Body of pancreas (tissue), 4 donors: ENCODE results near the gene PER2.

Source experiments
- POLR2A ChIP-seq, 3 donors: fragments of 450-650 bp; IDR thresholded peaks; one replicate each; pipeline ENCODE4 v1.6.1; 2016; ENCODE audit warnings: antibody characterized with exemption in 3 of 3, mild to moderate bottlenecking in 2 of 3
- TF ChIP-seq, protein P1 (sequence below), 7 experiments: fragments of 450-650 bp in 4 of 7; fragments of 200-600 bp in 3 of 7; sonication (generic) in 3 of 7; IDR thresholded peaks; one replicate each; pipeline ENCODE4 v1.5.1; 2016 to 2019; ENCODE audit warnings: antibody characterized with exemption in 7 of 7

DNA sequence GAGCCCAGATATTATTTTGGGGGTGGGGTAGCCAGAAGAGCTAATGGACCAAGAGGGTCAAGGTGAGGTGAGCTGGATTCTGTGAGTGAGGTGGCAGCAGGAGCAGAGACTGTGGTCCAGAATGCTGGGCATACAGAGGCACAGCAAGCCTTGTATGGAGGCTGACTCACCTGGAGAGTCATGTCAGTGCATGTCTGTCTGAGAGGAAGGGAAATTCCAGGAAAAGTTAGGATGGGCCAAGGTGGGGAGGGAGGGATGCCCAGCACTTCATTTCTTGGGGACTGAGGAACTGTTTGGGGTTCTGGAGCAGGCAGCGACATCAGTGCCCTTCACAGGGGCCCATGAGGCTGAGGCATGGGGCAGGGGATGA, 21.1 kb downstream of the PER2 start:
- TF ChIP-seq, protein P1, sequence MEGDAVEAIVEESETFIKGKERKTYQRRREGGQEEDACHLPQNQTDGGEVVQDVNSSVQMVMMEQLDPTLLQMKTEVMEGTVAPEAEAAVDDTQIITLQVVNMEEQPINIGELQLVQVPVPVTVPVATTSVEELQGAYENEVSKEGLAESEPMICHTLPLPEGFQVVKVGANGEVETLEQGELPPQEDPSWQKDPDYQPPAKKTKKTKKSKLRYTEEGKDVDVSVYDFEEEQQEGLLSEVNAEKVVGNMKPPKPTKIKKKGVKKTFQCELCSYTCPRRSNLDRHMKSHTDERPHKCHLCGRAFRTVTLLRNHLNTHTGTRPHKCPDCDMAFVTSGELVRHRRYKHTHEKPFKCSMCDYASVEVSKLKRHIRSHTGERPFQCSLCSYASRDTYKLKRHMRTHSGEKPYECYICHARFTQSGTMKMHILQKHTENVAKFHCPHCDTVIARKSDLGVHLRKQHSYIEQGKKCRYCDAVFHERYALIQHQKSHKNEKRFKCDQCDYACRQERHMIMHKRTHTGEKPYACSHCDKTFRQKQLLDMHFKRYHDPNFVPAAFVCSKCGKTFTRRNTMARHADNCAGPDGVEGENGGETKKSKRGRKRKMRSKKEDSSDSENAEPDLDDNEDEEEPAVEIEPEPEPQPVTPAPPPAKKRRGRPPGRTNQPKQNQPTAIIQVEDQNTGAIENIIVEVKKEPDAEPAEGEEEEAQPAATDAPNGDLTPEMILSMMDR (IDR thresholded peaks at IDR 0.05) = no peak
- TF ChIP-seq POLR2A (IDR thresholded peaks at IDR 0.05) = no peak
